Measurements from ENCODE around the gene RARA.
"Not testable (repeated sequence)": the region's sequence is repeated elsewhere in the genome, so short reads cannot be mapped to it uniquely, and the experiment has no call there.

RARA gene

GRCh38 chr17:40287159-40287493 lies 21.9 kb upstream of the RARA start:
- Histone ChIP-seq H3K4me1 (peaks cover 4% of the 10 kb centered on the region), H3K36me3 (replicated peaks) (peaks cover 30% of the 10 kb centered on the region), H3K9me3 (no peaks in the 10 kb centered on the region), H3K27me3 (ENCODE audit: low read depth) (no peaks in the 10 kb centered on the region), H3K4me3 (peak overlapping the region; percentile 8)
- no peak for DNase-seq (ENCODE audit: low spot score in 2 of 2)
- in situ Hi-C loops (cut with MboI; ENCODE audit: low sequenced_read_pairs) = no loop called here

DNA sequence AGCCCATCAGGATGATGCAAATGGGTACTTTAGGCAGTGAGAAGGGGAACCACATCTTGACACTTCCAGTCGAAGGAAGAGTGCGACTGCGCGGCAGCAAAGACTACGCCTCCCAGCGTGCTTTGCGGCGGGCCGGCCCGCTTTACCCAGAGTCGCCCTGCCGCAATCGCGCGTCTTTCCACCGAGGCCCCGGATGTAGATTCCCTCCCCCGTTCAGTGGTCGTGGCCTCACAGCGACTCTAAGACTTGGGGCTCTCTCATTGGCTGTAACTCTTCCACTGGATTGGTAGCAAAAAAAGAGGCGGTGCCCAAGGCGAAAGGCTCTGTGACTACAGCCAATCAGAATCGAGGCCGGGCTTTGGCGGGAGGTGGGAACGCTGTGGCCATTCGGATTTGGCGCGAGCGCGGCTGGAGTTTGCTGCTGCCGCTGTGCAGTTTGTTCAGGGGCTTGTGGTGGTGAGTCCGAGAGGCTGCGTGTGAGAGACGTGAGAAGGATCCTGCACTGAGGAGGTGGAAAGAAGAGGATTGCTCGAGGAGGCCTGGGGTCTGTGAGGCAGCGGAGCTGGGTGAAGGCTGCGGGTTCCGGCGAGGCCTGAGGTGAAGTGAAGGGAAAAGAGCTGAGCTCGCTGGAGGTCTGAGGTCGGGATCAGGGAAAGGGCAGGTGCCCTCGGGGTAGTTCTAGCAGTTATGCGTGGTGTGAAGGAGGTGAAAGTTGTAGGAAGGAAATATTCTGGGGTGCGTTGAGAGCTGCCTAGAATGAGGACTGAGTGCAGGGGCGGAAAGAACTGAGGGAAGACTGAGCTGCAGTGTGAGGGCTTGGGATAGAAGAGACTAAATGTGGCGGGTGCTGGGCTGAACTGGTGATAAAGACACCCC lies 21.2 kb upstream of the RARA start, which contains the start of gene CDC6:
TSS of gene CDC6 (plus strand) at position 386 of the 876 bp plus-strand sequence. CDS start 1,542 bp downstream, outside the sequence.
- peak; percentile 99 for DNase-seq (ENCODE audit: low spot score in 2 of 2)
- Histone ChIP-seq H3K36me3 (replicated peaks) (peaks cover 36% of the 10 kb centered on the region), H3K4me1 (peaks cover 4% of the 10 kb centered on the region), H3K9me3 (no peaks in the 10 kb centered on the region), H3K27me3 (ENCODE audit: low read depth) (no peaks in the 10 kb centered on the region), H3K4me3 (peak within 1 kb of the TSS; percentile 95)
- in situ Hi-C loops (cut with MboI; ENCODE audit: low sequenced_read_pairs) = no loop called here

GRCh38 chr17:40290629-40291280 lies 18.2 kb upstream of the RARA start:
- no peak overlapping the region for H3K4me3 ChIP-seq
- H3K4me1 ChIP-seq = peaks cover 4% of the 10 kb centered on the region
- H3K9me3 ChIP-seq = no peaks in the 10 kb centered on the region
- no peaks in the 10 kb centered on the region for H3K27me3 ChIP-seq (ENCODE audit: low read depth)
- DNase-seq (ENCODE audit: low spot score in 2 of 2) = peak; percentile 49 to 54
- peaks cover 66% of the 10 kb centered on the region for H3K36me3 ChIP-seq (replicated peaks)
- in situ Hi-C loops (cut with MboI; ENCODE audit: low sequenced_read_pairs) = loop anchor here (5.0 to 10.0 kb wide), 2 partner anchors 88 to 266 kb away; no protein-coding TSS in a partner anchor

GRCh38 chr17:40291281-40291664 lies 17.7 kb upstream of the RARA start:
- no peak for DNase-seq (ENCODE audit: low spot score in 2 of 2)
- H3K9me3 ChIP-seq = no peaks in the 10 kb centered on the region
- H3K4me3 ChIP-seq = no peak overlapping the region
- in situ Hi-C loops (cut with MboI; ENCODE audit: low sequenced_read_pairs) = loop anchor here (5.0 to 10.0 kb wide), 2 partner anchors 89 to 266 kb away; no protein-coding TSS in a partner anchor
- H3K27me3 ChIP-seq (ENCODE audit: low read depth) = no peaks in the 10 kb centered on the region
- H3K4me1 ChIP-seq = peaks cover 4% of the 10 kb centered on the region
- H3K36me3 ChIP-seq (replicated peaks) = peaks cover 71% of the 10 kb centered on the region

DNA sequence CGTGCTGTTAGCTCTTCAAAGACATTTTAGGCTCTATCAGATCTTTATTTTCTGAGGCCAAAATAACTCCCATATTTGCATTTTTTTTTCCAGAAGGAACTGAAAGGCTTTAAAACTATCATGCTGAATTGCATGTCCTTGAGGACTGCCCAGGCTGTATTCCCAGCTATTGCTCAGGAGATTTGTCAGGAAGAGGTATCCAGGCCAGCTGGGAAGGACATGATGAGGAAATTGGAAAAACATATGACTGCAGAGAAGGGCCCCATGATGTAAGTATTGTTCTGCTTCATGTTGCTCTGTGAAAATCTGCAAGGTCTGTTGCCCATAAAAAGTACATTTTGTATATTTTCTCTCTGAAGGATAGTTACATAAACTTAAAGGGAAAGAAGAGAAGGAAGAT lies 15.6 kb upstream of the RARA start:
- DNase-seq (ENCODE audit: low spot score in 2 of 2) = no peak
- Histone ChIP-seq H3K4me3 (no peak overlapping the region), H3K4me1 (peaks cover 4% of the 10 kb centered on the region), H3K9me3 (no peaks in the 10 kb centered on the region), H3K36me3 (replicated peaks) (peaks cover 86% of the 10 kb centered on the region), H3K27me3 (ENCODE audit: low read depth) (no peaks in the 10 kb centered on the region)
- in situ Hi-C loops (cut with MboI; ENCODE audit: low sequenced_read_pairs) = loop anchor here (5.0 to 10.0 kb wide), 2 partner anchors 91 to 269 kb away; no protein-coding TSS in a partner anchor

DNA sequence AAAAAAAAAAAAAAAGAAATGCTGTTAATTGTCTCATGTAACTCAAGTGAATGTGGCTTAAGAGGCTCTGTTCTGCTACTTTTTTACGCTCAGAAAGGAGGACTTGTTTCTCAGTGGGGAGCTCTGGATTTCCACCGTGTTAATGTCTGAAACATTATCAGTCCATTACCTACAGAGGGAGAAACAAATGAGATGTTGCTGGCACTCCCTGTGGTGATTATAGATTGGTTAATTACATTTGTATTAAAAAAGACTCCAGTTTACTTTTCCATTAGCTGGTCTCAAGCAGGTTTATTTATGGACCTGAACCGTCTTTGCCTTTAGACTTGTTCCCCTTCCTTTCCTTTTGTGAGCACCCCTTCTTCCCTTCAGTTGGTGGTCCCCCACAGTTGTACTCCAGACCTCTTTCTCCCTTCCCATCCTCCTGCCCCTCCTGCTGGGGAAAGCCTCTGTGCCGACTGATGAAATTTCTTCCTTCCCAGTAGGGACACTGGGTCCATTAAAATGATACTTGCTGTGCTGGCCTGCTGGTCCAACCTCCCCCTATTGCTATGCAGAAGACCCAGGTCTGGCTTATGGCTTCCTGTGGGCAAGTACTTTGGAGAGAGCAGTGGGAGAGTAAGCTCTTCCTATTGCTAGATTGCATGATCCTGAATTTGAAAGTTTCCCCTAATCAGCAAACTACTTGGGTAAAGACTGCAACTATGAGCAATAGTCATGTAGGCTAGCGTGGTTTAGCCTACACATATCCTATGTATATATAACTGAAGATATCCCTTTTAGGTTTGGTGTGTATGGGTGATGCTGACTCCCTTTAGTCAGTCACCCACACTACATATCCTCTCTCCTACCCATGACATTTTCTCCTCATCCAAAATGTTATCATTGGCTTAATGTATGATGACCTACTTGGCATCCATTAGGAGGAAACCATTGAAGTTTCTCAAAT lies 13.2 kb upstream of the RARA start:
- no peaks in the 10 kb centered on the region for H3K4me1 ChIP-seq
- H3K27me3 ChIP-seq (ENCODE audit: low read depth) = no peaks in the 10 kb centered on the region
- no peak overlapping the region for H3K4me3 ChIP-seq
- H3K9me3 ChIP-seq = no peaks in the 10 kb centered on the region
- peaks cover 96% of the 10 kb centered on the region for H3K36me3 ChIP-seq (replicated peaks)
- in situ Hi-C loops (cut with MboI; ENCODE audit: low sequenced_read_pairs) = loop anchor here (10.0 kb wide), 1 partner anchor 271 kb away; no protein-coding TSS in a partner anchor
- DNase-seq (ENCODE audit: low spot score in 2 of 2) = no peak

DNA sequence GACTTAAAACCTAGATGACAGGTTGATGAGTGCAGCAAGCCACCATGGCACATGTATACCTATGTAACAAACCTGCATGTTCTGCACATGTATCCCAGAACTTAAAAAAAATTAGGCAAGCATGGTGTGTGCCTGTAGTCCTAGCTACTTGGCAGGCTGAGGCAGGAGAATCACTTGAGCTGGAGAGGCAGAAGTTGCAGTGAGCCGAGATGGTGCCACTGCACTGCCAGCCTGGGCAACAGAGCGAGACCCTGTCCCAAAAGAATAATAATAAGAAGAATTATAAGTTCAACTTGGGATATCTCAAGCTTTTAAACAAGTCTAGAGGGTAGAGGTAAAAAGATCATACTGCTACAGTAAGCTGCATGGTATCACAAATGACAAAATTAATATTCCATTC lies 11.5 kb upstream of the RARA start:
- Histone ChIP-seq H3K9me3 (no peaks in the 10 kb centered on the region), H3K27me3 (ENCODE audit: low read depth) (no peaks in the 10 kb centered on the region), H3K4me1 (no peaks in the 10 kb centered on the region), H3K4me3 (no peak overlapping the region), H3K36me3 (replicated peaks) (peaks cover 96% of the 10 kb centered on the region)
- in situ Hi-C loops (cut with MboI; ENCODE audit: low sequenced_read_pairs) = loop anchor here (10.0 kb wide), 1 partner anchor 273 kb away; no protein-coding TSS in a partner anchor
- no peak for DNase-seq (ENCODE audit: low spot score in 2 of 2)

DNA sequence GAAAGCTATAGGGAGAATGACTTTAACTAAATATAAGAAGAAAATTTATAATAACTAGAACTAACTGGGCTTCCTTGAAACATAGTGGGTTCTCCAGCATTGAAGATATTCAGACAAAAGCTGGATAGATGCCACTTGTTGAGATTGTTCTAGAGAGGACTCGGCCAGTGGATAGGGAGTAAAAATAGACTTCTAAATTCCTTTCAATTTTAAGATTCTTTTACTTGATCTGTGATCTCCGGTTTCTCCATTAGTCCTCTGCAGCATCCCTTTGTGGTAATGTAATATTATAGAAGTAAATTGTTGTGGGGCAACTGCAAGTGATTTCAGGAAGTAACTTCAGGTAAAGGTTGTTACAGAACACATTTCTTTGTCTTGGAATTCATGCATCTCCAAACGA lies 10.3 kb upstream of the RARA start:
- Histone ChIP-seq H3K27me3 (ENCODE audit: low read depth) (no peaks in the 10 kb centered on the region), H3K36me3 (replicated peaks) (peaks cover 96% of the 10 kb centered on the region), H3K4me3 (no peak overlapping the region), H3K9me3 (no peaks in the 10 kb centered on the region), H3K4me1 (no peaks in the 10 kb centered on the region)
- in situ Hi-C loops (cut with MboI; ENCODE audit: low sequenced_read_pairs) = loop anchor here (10.0 kb wide), 1 partner anchor 274 kb away; no protein-coding TSS in a partner anchor
- DNase-seq (ENCODE audit: low spot score in 2 of 2) = no peak

DNA sequence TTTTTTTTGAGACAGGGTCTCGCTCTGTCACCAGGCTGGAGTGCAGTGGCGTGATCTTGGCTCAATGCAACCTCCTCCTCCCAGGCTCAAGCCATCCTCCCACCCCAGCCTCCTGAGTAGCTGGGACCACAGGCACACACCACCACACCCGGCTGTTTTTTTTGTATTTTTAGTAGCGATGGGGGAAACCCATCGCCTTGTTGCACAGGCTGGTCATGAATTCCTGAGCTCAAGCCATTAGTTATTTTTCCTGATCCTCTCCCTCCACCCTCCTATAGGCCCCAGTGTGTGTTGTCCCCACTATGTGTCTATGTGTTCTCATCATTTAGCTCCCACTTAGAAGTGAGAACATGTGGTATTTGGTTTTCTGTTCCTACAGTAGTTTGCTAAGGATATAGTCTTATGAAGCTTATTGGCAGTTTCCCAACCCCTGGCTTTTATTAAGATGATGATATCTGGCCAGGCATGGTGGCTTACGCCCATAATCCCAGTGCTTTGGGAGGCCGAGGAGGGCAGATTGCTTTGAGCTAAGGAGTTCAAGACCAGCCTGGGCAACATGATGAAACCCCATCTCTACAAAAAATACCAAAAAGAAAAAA lies 9.7 kb upstream of the RARA start:
- not testable (repeated sequence) for H3K27me3 ChIP-seq (ENCODE audit: low read depth); H3K4me3 ChIP-seq; H3K4me1 ChIP-seq; H3K9me3 ChIP-seq; DNase-seq (ENCODE audit: low spot score in 2 of 2)
- H3K36me3 ChIP-seq (replicated peaks) = peaks cover 96% of the 10 kb centered on the region
- in situ Hi-C loops (cut with MboI; ENCODE audit: low sequenced_read_pairs) = loop anchor here (10.0 kb wide), 1 partner anchor 274 kb away; no protein-coding TSS in a partner anchor

DNA sequence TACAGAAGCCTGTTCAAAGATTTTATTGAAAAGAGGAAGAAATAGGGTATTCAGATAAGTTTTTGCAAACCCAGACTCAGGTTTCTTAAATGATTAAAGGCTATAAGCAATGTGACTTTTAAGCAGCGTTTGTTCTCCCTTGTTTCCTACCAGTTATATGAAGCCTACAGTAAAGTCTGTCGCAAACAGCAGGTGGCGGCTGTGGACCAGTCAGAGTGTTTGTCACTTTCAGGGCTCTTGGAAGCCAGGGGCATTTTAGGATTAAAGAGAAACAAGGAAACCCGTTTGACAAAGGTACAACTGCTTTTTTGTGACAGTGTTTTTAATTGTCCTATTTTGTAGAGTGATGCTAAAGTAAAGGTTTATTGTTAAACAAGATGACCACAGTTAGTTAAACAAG lies 7.7 kb upstream of the RARA start:
- Histone ChIP-seq H3K9me3 (no peaks in the 10 kb centered on the region), H3K27me3 (ENCODE audit: low read depth) (no peaks in the 10 kb centered on the region), H3K36me3 (replicated peaks) (peaks cover 75% of the 10 kb centered on the region), H3K4me3 (no peak overlapping the region), H3K4me1 (no peaks in the 10 kb centered on the region)
- in situ Hi-C loops (cut with MboI; ENCODE audit: low sequenced_read_pairs) = loop anchor here (5.0 kb wide), 1 partner anchor 51 kb away; no protein-coding TSS in a partner anchor
- no peak for DNase-seq (ENCODE audit: low spot score in 2 of 2)

GRCh38 chr17:40303009-40303657 lies 5.8 kb upstream of the RARA start:
- in situ Hi-C loops (cut with MboI; ENCODE audit: low sequenced_read_pairs) = loop anchor here (5.0 kb wide), 1 partner anchor 49 kb away; no protein-coding TSS in a partner anchor
- DNase-seq (ENCODE audit: low spot score in 2 of 2) = peak; percentile 47 to 48
- Histone ChIP-seq H3K4me3 (no peak overlapping the region), H3K36me3 (replicated peaks) (peaks cover 57% of the 10 kb centered on the region), H3K9me3 (no peaks in the 10 kb centered on the region), H3K27me3 (ENCODE audit: low read depth) (no peaks in the 10 kb centered on the region), H3K4me1 (peaks cover 8% of the 10 kb centered on the region)

- in situ Hi-C loops (cut with MboI; ENCODE audit: low sequenced_read_pairs) = loop anchor here (5.0 kb wide), 1 partner anchor 48 kb away; no protein-coding TSS in a partner anchor
- Histone ChIP-seq H3K9me3 (no peaks in the 10 kb centered on the region), H3K27me3 (ENCODE audit: low read depth) (no peaks in the 10 kb centered on the region), H3K36me3 (replicated peaks) (peaks cover 52% of the 10 kb centered on the region), H3K4me1 (peaks cover 8% of the 10 kb centered on the region), H3K4me3 (no peak overlapping the region)
- no peak for DNase-seq (ENCODE audit: low spot score in 2 of 2)
Observed at GRCh38 chr17:40303708-40304551, 5.0 kb upstream of the RARA start.
